Measurements from ENCODE around the gene RSPH3.

The RSPH3 gene

DNA sequence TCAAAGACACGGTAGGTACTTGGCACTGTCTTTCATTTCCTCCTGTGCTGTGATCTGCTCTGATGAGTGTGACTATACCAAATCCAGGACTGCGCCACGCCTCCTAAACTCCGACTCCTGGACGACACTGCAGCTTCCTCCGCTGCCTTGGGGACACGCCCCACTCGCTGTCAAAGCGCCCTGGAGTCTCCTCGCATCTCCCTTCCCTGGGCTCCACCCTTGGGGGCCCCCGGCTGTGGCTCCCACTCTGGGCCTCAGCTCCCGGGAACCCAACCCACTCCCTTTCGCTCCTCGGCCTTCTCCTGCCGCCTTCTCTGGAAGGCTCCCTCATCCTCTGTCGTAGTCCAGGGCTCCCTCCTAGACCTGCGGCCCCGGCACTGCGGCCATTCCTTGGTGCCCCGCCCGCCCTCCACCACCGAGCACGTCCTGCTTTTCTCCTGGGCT is 61.2 kb downstream of the RSPH3 start:
- TF ChIP-seq ARNTL (CRISPR knock-in tag; IDR thresholded peaks at IDR 0.05; ENCODE audit: borderline replicate concordance, low read depth) (no peak), TOX (CRISPR knock-in tag; IDR thresholded peaks at IDR 0.05; ENCODE audit: borderline replicate concordance) (no peak), RARB (CRISPR knock-in tag; IDR thresholded peaks at IDR 0.05) (no peak), GLIS3 (CRISPR knock-in tag; IDR thresholded peaks at IDR 0.05) (no peak), OSR1 (CRISPR knock-in tag; IDR thresholded peaks at IDR 0.05) (no peak), ZC3H10 (CRISPR knock-in tag; IDR thresholded peaks at IDR 0.05) (no peak)
- TF ChIP-seq, protein P1, sequence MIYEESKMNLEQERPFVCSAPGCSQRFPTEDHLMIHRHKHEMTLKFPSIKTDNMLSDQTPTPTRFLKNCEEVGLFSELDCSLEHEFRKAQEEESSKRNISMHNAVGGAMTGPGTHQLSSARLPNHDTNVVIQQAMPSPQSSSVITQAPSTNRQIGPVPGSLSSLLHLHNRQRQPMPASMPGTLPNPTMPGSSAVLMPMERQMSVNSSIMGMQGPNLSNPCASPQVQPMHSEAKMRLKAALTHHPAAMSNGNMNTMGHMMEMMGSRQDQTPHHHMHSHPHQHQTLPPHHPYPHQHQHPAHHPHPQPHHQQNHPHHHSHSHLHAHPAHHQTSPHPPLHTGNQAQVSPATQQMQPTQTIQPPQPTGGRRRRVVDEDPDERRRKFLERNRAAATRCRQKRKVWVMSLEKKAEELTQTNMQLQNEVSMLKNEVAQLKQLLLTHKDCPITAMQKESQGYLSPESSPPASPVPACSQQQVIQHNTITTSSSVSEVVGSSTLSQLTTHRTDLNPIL (CRISPR knock-in tag; IDR thresholded peaks at IDR 0.05; ENCODE audit: low read depth), result no peak
- TF ChIP-seq, protein P2, sequence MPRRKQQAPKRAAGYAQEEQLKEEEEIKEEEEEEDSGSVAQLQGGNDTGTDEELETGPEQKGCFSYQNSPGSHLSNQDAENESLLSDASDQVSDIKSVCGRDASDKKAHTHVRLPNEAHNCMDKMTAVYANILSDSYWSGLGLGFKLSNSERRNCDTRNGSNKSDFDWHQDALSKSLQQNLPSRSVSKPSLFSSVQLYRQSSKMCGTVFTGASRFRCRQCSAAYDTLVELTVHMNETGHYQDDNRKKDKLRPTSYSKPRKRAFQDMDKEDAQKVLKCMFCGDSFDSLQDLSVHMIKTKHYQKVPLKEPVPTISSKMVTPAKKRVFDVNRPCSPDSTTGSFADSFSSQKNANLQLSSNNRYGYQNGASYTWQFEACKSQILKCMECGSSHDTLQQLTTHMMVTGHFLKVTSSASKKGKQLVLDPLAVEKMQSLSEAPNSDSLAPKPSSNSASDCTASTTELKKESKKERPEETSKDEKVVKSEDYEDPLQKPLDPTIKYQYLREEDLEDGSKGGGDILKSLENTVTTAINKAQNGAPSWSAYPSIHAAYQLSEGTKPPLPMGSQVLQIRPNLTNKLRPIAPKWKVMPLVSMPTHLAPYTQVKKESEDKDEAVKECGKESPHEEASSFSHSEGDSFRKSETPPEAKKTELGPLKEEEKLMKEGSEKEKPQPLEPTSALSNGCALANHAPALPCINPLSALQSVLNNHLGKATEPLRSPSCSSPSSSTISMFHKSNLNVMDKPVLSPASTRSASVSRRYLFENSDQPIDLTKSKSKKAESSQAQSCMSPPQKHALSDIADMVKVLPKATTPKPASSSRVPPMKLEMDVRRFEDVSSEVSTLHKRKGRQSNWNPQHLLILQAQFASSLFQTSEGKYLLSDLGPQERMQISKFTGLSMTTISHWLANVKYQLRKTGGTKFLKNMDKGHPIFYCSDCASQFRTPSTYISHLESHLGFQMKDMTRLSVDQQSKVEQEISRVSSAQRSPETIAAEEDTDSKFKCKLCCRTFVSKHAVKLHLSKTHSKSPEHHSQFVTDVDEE (CRISPR knock-in tag; IDR thresholded peaks at IDR 0.05), result no peak
- TF ChIP-seq, protein P3, sequence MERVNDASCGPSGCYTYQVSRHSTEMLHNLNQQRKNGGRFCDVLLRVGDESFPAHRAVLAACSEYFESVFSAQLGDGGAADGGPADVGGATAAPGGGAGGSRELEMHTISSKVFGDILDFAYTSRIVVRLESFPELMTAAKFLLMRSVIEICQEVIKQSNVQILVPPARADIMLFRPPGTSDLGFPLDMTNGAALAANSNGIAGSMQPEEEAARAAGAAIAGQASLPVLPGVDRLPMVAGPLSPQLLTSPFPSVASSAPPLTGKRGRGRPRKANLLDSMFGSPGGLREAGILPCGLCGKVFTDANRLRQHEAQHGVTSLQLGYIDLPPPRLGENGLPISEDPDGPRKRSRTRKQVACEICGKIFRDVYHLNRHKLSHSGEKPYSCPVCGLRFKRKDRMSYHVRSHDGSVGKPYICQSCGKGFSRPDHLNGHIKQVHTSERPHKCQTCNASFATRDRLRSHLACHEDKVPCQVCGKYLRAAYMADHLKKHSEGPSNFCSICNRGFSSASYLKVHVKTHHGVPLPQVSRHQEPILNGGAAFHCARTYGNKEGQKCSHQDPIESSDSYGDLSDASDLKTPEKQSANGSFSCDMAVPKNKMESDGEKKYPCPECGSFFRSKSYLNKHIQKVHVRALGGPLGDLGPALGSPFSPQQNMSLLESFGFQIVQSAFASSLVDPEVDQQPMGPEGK (CRISPR knock-in tag; IDR thresholded peaks at IDR 0.05; ENCODE audit: borderline replicate concordance), result no peak
- no peak for ATAC-seq

DNA sequence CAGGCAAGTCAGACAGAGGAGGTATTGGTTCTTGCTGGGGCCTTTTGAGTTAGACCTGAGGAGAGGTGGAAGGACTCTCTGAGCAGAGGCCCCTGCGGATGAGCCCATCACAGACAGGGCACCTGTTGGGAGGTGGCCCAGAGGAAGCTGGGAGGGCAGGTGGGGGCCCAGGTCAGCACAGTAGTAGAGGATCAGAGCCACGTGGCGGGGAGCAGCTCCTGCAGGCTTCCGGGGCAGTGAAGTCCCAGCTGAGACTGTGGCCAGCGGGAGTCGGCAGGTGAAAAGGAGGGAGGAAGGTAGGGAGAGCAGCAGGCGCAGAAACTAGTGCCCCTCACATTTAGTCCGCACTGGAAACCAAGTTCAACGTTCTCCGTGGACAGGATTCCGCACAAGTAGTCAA is 61.8 kb downstream of the RSPH3 start:
- no peak for ATAC-seq
- TF ChIP-seq TOX (CRISPR knock-in tag; IDR thresholded peaks at IDR 0.05; ENCODE audit: borderline replicate concordance) (no peak), ZFP30 (CRISPR knock-in tag; IDR thresholded peaks at IDR 0.05) (no peak), ARNTL (CRISPR knock-in tag; IDR thresholded peaks at IDR 0.05; ENCODE audit: borderline replicate concordance, low read depth) (no peak), PPARA (CRISPR knock-in tag; IDR thresholded peaks at IDR 0.05; ENCODE audit: borderline replicate concordance) (no peak), ESRRG (CRISPR knock-in tag; IDR thresholded peaks at IDR 0.05) (no peak), ZNF8 (CRISPR knock-in tag; IDR thresholded peaks at IDR 0.05) (no peak), ISL1 (CRISPR knock-in tag; IDR thresholded peaks at IDR 0.05) (no peak), SNAI2 (CRISPR knock-in tag; IDR thresholded peaks at IDR 0.05) (no peak), BACH2 (CRISPR knock-in tag; IDR thresholded peaks at IDR 0.05; ENCODE audit: borderline replicate concordance) (no peak), TCF4 (CRISPR knock-in tag; IDR thresholded peaks at IDR 0.05; ENCODE audit: borderline replicate concordance) (no peak), ZNF565 (CRISPR knock-in tag; conservative IDR thresholded peaks at IDR 0.05; ENCODE audit: low read depth) (no peak), OSR1 (CRISPR knock-in tag; IDR thresholded peaks at IDR 0.05) (no peak), RARB (CRISPR knock-in tag; IDR thresholded peaks at IDR 0.05) (no peak), GLIS3 (CRISPR knock-in tag; IDR thresholded peaks at IDR 0.05) (no peak), CSDC2 (CRISPR knock-in tag; IDR thresholded peaks at IDR 0.05) (no peak)
- TF ChIP-seq, protein P2 (CRISPR knock-in tag; IDR thresholded peaks at IDR 0.05), result no peak
- TF ChIP-seq, protein P4, sequence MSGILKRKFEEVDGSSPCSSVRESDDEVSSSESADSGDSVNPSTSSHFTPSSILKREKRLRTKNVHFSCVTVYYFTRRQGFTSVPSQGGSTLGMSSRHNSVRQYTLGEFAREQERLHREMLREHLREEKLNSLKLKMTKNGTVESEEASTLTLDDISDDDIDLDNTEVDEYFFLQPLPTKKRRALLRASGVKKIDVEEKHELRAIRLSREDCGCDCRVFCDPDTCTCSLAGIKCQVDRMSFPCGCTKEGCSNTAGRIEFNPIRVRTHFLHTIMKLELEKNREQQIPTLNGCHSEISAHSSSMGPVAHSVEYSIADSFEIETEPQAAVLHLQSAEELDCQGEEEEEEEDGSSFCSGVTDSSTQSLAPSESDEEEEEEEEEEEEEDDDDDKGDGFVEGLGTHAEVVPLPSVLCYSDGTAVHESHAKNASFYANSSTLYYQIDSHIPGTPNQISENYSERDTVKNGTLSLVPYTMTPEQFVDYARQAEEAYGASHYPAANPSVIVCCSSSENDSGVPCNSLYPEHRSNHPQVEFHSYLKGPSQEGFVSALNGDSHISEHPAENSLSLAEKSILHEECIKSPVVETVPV (CRISPR knock-in tag; IDR thresholded peaks at IDR 0.05), result no peak
- TF ChIP-seq, protein P1 (CRISPR knock-in tag; IDR thresholded peaks at IDR 0.05; ENCODE audit: low read depth), result no peak

Measured in SK-N-SH treated with all-trans-retinoic acid at 6 μM for 48 hours (cell line).